K562 (cell line): ENCODE results near the gene CDC42EP5. TPM values are rescaled to one million over a fixed set of nuclear protein-coding genes. Genes with fewer than 3 reads are reported as not detected.

ENCODE experiments used
- CAMTA2 ChIP-seq: fragments of 250-450 bp; sonication (Bioruptor Pico); conservative IDR thresholded peaks from 2 replicates; pipeline ENCODE4 v1.5.1; 2022
- E2F3 ChIP-seq: fragments of 250-450 bp; sonication (Bioruptor Pico); IDR thresholded peaks from 2 replicates; pipeline ENCODE4 v1.4.0; 2020; ENCODE audit warnings: mild to moderate bottlenecking
- E2F6 ChIP-seq, 2 experiments: IDR thresholded peaks; 2 replicates each; pipeline ENCODE4 v1.6.1; 2011; ENCODE audit warnings: borderline replicate concordance in 1 of 2, control low read depth in 1 of 2, low read depth in 1 of 2, low read length in 1 of 2, mild to moderate bottlenecking in 1 of 2, mixed read lengths in 1 of 2, moderate library complexity in 1 of 2; ENCODE audit not compliant: insufficient read depth in 1 of 2, insufficient read length in 1 of 2, poor library complexity in 1 of 2, severe bottlenecking in 1 of 2; ENCODE audit errors: extremely low read depth in 1 of 2
- ELF1 ChIP-seq: fragments of 200-800 bp; sonication (Bioruptor generic); IDR thresholded peaks from 2 replicates; pipeline ENCODE4 v1.6.1; 2016; ENCODE audit warnings: missing genetic modification characterization, missing compliant biosample characterization
- ELF2 ChIP-seq: fragments of 250-450 bp; sonication (Bioruptor Pico); IDR thresholded peaks from 2 replicates; pipeline ENCODE4 v1.5.0; 2021; ENCODE audit warnings: mild to moderate bottlenecking
- ETV6 ChIP-seq, 3 experiments: fragments of 150-350 bp in 1 of 3; sonication (generic) in 1 of 3; formaldehyde crosslinking in 1 of 3; IDR thresholded peaks; 2 replicates each; pipeline versions ENCODE4 v1.6.1 to v1.8.0; 2014 to 2022; ENCODE audit warnings: borderline replicate concordance in 2 of 3, low read depth in 2 of 3, antibody characterized with exemption in 1 of 3, low read length in 1 of 3, mild to moderate bottlenecking in 1 of 3, missing genetic modification reagents in 1 of 3
- FUS ChIP-seq: fragments of 200-400 bp; formaldehyde crosslinking; optimal IDR thresholded peaks from 2 replicates; pipeline ENCODE3; 2017; ENCODE audit warnings: low read depth, low read length
- GMEB1 ChIP-seq: fragments of 250-450 bp; sonication (Bioruptor Pico); IDR thresholded peaks from 2 replicates; pipeline ENCODE4 v1.4.0; 2020; ENCODE audit warnings: mild to moderate bottlenecking
- KLF16 ChIP-seq: IDR thresholded peaks from 2 replicates; pipeline ENCODE4 v1.6.1; 2016; ENCODE audit warnings: antibody characterized with exemption
- MBD2 ChIP-seq: sonication (generic); IDR thresholded peaks from 2 replicates; pipeline ENCODE4 v1.6.1; 2016; ENCODE audit warnings: low read depth, borderline replicate concordance
- NFXL1 ChIP-seq: fragments of 450-650 bp; formaldehyde crosslinking; IDR thresholded peaks from 2 replicates; pipeline ENCODE4 v1.4.0; 2021; ENCODE audit warnings: mild to moderate bottlenecking
- POLR2AphosphoS2 ChIP-seq: IDR thresholded peaks from 2 replicates; pipeline ENCODE4 v1.6.1; 2012; ENCODE audit warnings: low read length, improper control_type of control experiment
- SMAD1 ChIP-seq: fragments of 150-350 bp; IDR thresholded peaks from 2 replicates; pipeline ENCODE4 v1.6.1; 2014; ENCODE audit warnings: low read length, low read depth; ENCODE audit not compliant: partially characterized antibody
- SP1 ChIP-seq: sonication (generic); formaldehyde crosslinking; IDR thresholded peaks from 2 replicates; pipeline ENCODE4 v1.8.1; 2022; ENCODE audit warnings: mild to moderate bottlenecking, missing genetic modification reagents
- TARDBP ChIP-seq: fragments of 450-650 bp; IDR thresholded peaks from 2 replicates; pipeline ENCODE4 v1.6.1; 2016
- ZFP36 ChIP-seq: fragments of 150-350 bp; IDR thresholded peaks from 2 replicates; pipeline ENCODE4 v1.6.1; 2018; ENCODE audit warnings: low read length, low read depth; ENCODE audit not compliant: partially characterized antibody
- ZNF24 ChIP-seq: fragments of 450-650 bp; IDR thresholded peaks from 2 replicates; pipeline ENCODE4 v1.6.1; 2016
- ZNF778 ChIP-seq: fragments of 450-650 bp; formaldehyde crosslinking; IDR thresholded peaks from 2 replicates; pipeline ENCODE4 v1.4.0; 2020; ENCODE audit warnings: mild to moderate bottlenecking, moderate library complexity
- polyA plus RNA-seq, 8 experiments: library from polyadenylated mRNA; depleted of rRNA in 4 of 8; stranded (reverse) in 5 of 8; unstranded in 3 of 8; fragments of >200 nt; fragmentation: Nextera tagmentation in 2 of 8; fragmentation: Illumina TruSeq in 1 of 8; extraction: Ambion mirVana in 2 of 8; extraction: Trizol in 1 of 8; gene quantifications; 2 replicates each; pipeline versions ENCODE4 v1.2.1 to v1.2.3, GENCODE V29; 2011 to 2014; ENCODE audit warnings: inconsistent platforms in 1 of 8, missing spikeins in 1 of 8
- total RNA-seq, 7 experiments: library from RNA; depleted of rRNA in 6 of 7; stranded (reverse); fragments of >200 nt in 6 of 7; fragmentation: Illumina TruSeq in 2 of 7; extraction: Trizol in 2 of 7; gene quantifications; 2 replicates each; pipeline versions ENCODE4 v1.2.1 to v1.2.3, GENCODE V29; 2011 to 2021; ENCODE audit warnings: low replicate concordance in 1 of 7
- TF ChIP-seq, protein P1 (sequence below): sonication (generic); formaldehyde crosslinking; IDR thresholded peaks from 2 replicates; pipeline ENCODE4 v1.8.0; 2022; ENCODE audit warnings: mild to moderate bottlenecking, missing genetic modification reagents
- TF ChIP-seq, protein P2 (sequence below): fragments of 250-450 bp; sonication (Bioruptor Pico); IDR thresholded peaks from 2 replicates; pipeline ENCODE4 v1.9.0; 2021; ENCODE audit warnings: mild to moderate bottlenecking, inconsistent platforms

CDC42EP5 gene
- total and polyA plus RNA-seq, 9 of the 15 experiments (the other 6 are each of a cell fraction or from before 2014, with no cell fraction given), result 0.15 to 0.38 TPM; not detected in 7

GRCh38 chr19:54448774-54449700 is 24.1 kb downstream of the CDC42EP5 start, which contains the start of gene LENG8 (continued):
- TF ChIP-seq MBD2 (peak; percentile 71; the same call in 1 of the 2 replicates), POLR2AphosphoS2 (peak; percentile 77; the same call in 1 of the 2 replicates), SMAD1 (peak; percentile 24), NFXL1 (CRISPR knock-in tag) (no peak), ETV6 (IDR thresholded peaks at IDR 0.05; ENCODE audit: borderline replicate concordance in 1 of 2, low read depth in 2 of 2, low read length in 1 of 2) (0 out of 4 replicates have a peak, but pooled peaks of 1 of the 2 experiments have one; percentile 17), ETV6 (CRISPR knock-in tag; IDR thresholded peaks at IDR 0.05; ENCODE audit: borderline replicate concordance) (no peak; the same call in 1 of the 2 replicates), GMEB1 (CRISPR knock-in tag) (peak; percentile 98), TARDBP (peak; percentile 60; the same call in 1 of the 2 replicates), ZNF24 (no peak; the same call in 1 of the 2 replicates), KLF16 (peak; percentile 92), ZNF778 (CRISPR knock-in tag) (no peak), FUS (peak; percentile 54), E2F6 (IDR thresholded peaks at IDR 0.05; ENCODE audit: borderline replicate concordance in 1 of 2, extremely low read depth in 1 of 2, insufficient read depth in 1 of 2, insufficient read length in 1 of 2, low read depth in 1 of 2, low read length in 1 of 2, poor library complexity in 1 of 2, severe bottlenecking in 1 of 2) (peak; percentile 81 to 84), ELF1 (tag) (peak; percentile 92), ZFP36 (no peak), ELF2 (CRISPR knock-in tag) (peak; percentile 81; the same call in 1 of the 2 replicates), E2F3 (CRISPR knock-in tag) (no peak), SP1 (CRISPR knock-in tag) (peak; percentile 87), CAMTA2 (0 out of 2 replicates have a peak, but pooled peaks have one; percentile 66)
- TF ChIP-seq, protein P1, sequence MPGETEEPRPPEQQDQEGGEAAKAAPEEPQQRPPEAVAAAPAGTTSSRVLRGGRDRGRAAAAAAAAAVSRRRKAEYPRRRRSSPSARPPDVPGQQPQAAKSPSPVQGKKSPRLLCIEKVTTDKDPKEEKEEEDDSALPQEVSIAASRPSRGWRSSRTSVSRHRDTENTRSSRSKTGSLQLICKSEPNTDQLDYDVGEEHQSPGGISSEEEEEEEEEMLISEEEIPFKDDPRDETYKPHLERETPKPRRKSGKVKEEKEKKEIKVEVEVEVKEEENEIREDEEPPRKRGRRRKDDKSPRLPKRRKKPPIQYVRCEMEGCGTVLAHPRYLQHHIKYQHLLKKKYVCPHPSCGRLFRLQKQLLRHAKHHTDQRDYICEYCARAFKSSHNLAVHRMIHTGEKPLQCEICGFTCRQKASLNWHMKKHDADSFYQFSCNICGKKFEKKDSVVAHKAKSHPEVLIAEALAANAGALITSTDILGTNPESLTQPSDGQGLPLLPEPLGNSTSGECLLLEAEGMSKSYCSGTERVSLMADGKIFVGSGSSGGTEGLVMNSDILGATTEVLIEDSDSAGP, result peak; percentile 50; the same call in 1 of the 2 replicates
- TF ChIP-seq, protein P2, sequence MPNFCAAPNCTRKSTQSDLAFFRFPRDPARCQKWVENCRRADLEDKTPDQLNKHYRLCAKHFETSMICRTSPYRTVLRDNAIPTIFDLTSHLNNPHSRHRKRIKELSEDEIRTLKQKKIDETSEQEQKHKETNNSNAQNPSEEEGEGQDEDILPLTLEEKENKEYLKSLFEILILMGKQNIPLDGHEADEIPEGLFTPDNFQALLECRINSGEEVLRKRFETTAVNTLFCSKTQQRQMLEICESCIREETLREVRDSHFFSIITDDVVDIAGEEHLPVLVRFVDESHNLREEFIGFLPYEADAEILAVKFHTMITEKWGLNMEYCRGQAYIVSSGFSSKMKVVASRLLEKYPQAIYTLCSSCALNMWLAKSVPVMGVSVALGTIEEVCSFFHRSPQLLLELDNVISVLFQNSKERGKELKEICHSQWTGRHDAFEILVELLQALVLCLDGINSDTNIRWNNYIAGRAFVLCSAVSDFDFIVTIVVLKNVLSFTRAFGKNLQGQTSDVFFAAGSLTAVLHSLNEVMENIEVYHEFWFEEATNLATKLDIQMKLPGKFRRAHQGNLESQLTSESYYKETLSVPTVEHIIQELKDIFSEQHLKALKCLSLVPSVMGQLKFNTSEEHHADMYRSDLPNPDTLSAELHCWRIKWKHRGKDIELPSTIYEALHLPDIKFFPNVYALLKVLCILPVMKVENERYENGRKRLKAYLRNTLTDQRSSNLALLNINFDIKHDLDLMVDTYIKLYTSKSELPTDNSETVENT (CRISPR knock-in tag), result peak; percentile 79
